GM12892 (cell line): ENCODE measurements around the gene CYP27C1.

ENCODE experiments used
- POLR2A ChIP-seq: IDR thresholded peaks from 2 replicates; pipeline ENCODE4 v1.6.1; 2011; ENCODE audit warnings: low read depth, low read length, control low read depth
- POLR2AphosphoS5 ChIP-seq: IDR thresholded peaks from 2 replicates; pipeline ENCODE4 v1.6.1; 2011; ENCODE audit warnings: low read depth, low read length, control low read depth
- TAF1 ChIP-seq: IDR thresholded peaks from 2 replicates; pipeline ENCODE4 v1.6.1; 2011; ENCODE audit warnings: low read depth, mild to moderate bottlenecking, control low read depth, low read length, borderline replicate concordance

- TF ChIP-seq POLR2A (no peak), TAF1 (no peak), POLR2AphosphoS5 (no peak)
Measured at GRCh38 chr2:127173057-127173456, 47.0 kb downstream of the CYP27C1 start.
